CD4-positive, alpha-beta T cell treated with Interleukin-12 subunit alpha and Interleukin-12 subunit beta, for 1 hour (primary cell): Measurements from ENCODE around the gene KRTAP10-11.
A peak's percentile ranks its signal among the peaks of the same experiment; 100 is the strongest.
"Not testable (repeated sequence)": the region's sequence is repeated elsewhere in the genome, so short reads cannot be mapped to it uniquely, and the experiment has no call there.

Source experiments
- DNase-seq: peaks from one replicate; pipeline ENCODE4 v3.0.0-alpha.2; 2020

Gene KRTAP10-11

GRCh38 chr21:44643741-44644310 lies 2.4 kb upstream of the KRTAP10-11 start:
- no peak for DNase-seq

- DNase-seq = no peak
These were observed 1.3 kb upstream of the KRTAP10-11 start for GRCh38 chr21:44644878-44645277.

GRCh38 chr21:44647222-44647552 lies 973 bp downstream of the KRTAP10-11 start:
- no peak for DNase-seq

- DNase-seq = no peak
These were observed 2.5 kb downstream of the KRTAP10-11 start for GRCh38 chr21:44648557-44649311.

- DNase-seq = no peak
These were observed 3.4 kb downstream of the KRTAP10-11 start for GRCh38 chr21:44649521-44650100.

GRCh38 chr21:44650265-44650972 lies 4.2 kb downstream of the KRTAP10-11 start:
- DNase-seq = no peak

GRCh38 chr21:44650973-44651675 lies 4.9 kb downstream of the KRTAP10-11 start:
- DNase-seq = no peak

- DNase-seq = no peak
These were observed 6.9 kb downstream of the KRTAP10-11 start for GRCh38 chr21:44653123-44653522.

- DNase-seq = peak; percentile 77
These were observed 7.7 kb downstream of the KRTAP10-11 start for GRCh38 chr21:44653656-44654575.

- peak; percentile 5 for DNase-seq
These were observed 8.5 kb downstream of the KRTAP10-11 start, which contains the start of gene KRTAP12-4 for GRCh38 chr21:44654576-44655175. Gene KRTAP12-4 (minus strand): TSS chr21:44654659. CDS start chr21:44654614, 45 bp downstream.

- DNase-seq = no peak
These were observed 10.7 kb downstream of the KRTAP10-11 start for GRCh38 chr21:44656868-44657267.

GRCh38 chr21:44657635-44658540 lies 11.7 kb downstream of the KRTAP10-11 start, which contains the start of gene KRTAP12-3:
Gene KRTAP12-3 (plus strand): TSS chr21:44657932. CDS start chr21:44657980, 48 bp downstream.
- peak; percentile 80 for DNase-seq

- DNase-seq = no peak
These were observed 12.3 kb downstream of the KRTAP10-11 start for GRCh38 chr21:44658541-44658910.

GRCh38 chr21:44658913-44659595 lies 12.8 kb downstream of the KRTAP10-11 start:
- DNase-seq = peak; percentile 34

GRCh38 chr21:44661567-44661966 lies 15.4 kb downstream of the KRTAP10-11 start:
- DNase-seq = not testable (repeated sequence)

- DNase-seq = no peak
These were observed 18.5 kb downstream of the KRTAP10-11 start for GRCh38 chr21:44664691-44665090.

- no peak for DNase-seq
These were observed 20.4 kb downstream of the KRTAP10-11 start, which contains the start of gene KRTAP12-2 for GRCh38 chr21:44666401-44667320. Gene KRTAP12-2 (minus strand): TSS chr21:44666927. CDS start chr21:44666886, 41 bp downstream.

- no peak for DNase-seq
These were observed 21.4 kb downstream of the KRTAP10-11 start for GRCh38 chr21:44667612-44668011.
